NCI-H82 treated with DMSO at 0.1 percent for 48 hours (cell line): Measurements from ENCODE around the gene RELN.
"Not testable (repeated sequence)": the region's sequence is repeated elsewhere in the genome, so short reads cannot be mapped to it uniquely, and the experiment has no call there.

Experiments used
- DNase-seq: peaks from one replicate; lab custom pipeline; 2025; ENCODE audit not compliant: unreplicated experiment; lab: John Stamatoyannopoulos, UW

RELN gene

GRCh38 chr7:103533761-103534160 is 455.7 kb downstream of the RELN start:
- no peak for DNase-seq

- DNase-seq: no peak
These were observed 456.5 kb downstream of the RELN start for GRCh38 chr7:103532955-103533354.

- DNase-seq: no peak
These were observed 461.3 kb downstream of the RELN start for GRCh38 chr7:103528152-103528551.

- no peak for DNase-seq
These were observed 463.5 kb downstream of the RELN start for GRCh38 chr7:103525937-103526336.

GRCh38 chr7:103524042-103524907 is 465.2 kb downstream of the RELN start:
- no peak for DNase-seq

- no peak for DNase-seq
These were observed 467.5 kb downstream of the RELN start for GRCh38 chr7:103521937-103522336.

- DNase-seq: no peak
These were observed 484.8 kb downstream of the RELN start for GRCh38 chr7:103504505-103505135.

- DNase-seq: no peak
These were observed 488.3 kb downstream of the RELN start for GRCh38 chr7:103501206-103501605.

- no peak for DNase-seq
These were observed 489.5 kb downstream of the RELN start for GRCh38 chr7:103499976-103500375.

- DNase-seq: no peak
These were observed 502.0 kb downstream of the RELN start for GRCh38 chr7:103487419-103487818.

GRCh38 chr7:103486873-103487272 is 502.6 kb downstream of the RELN start:
- DNase-seq: not testable (repeated sequence)

GRCh38 chr7:103480771-103481170 is 508.7 kb downstream of the RELN start:
- DNase-seq: no peak

GRCh38 chr7:103474956-103475355 is 514.5 kb downstream of the RELN start:
- no peak for DNase-seq

- DNase-seq: no peak
These were observed 520.1 kb downstream of the RELN start for GRCh38 chr7:103469095-103469948.

- no peak for DNase-seq
These were observed 522.6 kb downstream of the RELN start for GRCh38 chr7:103466814-103467213.

GRCh38 chr7:103462358-103462757 is 527.1 kb downstream of the RELN start:
- DNase-seq: no peak

GRCh38 chr7:103447073-103447960 is 542.1 kb downstream of the RELN start:
- peak; percentile 45 for DNase-seq

GRCh38 chr7:103446049-103446520 is 543.4 kb downstream of the RELN start, which contains the start of gene SLC26A5:
Gene SLC26A5 (minus strand): TSS chr7:103446207. CDS start chr7:103421514, 24,693 bp downstream.
- DNase-seq: no peak

- DNase-seq: no peak
These were observed 544.0 kb downstream of the RELN start for GRCh38 chr7:103445228-103446048.
